ACHN (cell line): ENCODE results near the gene PPP1R15B.

Source experiments
- DNase-seq: peaks from one replicate; pipeline ENCODE4 v3.0.0-alpha.2; 2015
- in situ Hi-C: cut with HindIII; loops from 2 replicates; pipeline ENCODE4 v1.10.0; 2017; ENCODE audit warnings: low sequenced_read_pairs, low pct_ligation_motif_present, low pct_unique_long_range_greater_than_20kb

The PPP1R15B gene

GRCh38 chr1:204446413-204447111 is 34.9 kb upstream of the PPP1R15B start:
- peak; percentile 68 for DNase-seq
- in situ Hi-C loops: no loop called here

- in situ Hi-C loops: no loop called here
- peak; percentile 60 for DNase-seq
Measured at GRCh38 chr1:204445860-204446412, 34.3 kb upstream of the PPP1R15B start.

DNA sequence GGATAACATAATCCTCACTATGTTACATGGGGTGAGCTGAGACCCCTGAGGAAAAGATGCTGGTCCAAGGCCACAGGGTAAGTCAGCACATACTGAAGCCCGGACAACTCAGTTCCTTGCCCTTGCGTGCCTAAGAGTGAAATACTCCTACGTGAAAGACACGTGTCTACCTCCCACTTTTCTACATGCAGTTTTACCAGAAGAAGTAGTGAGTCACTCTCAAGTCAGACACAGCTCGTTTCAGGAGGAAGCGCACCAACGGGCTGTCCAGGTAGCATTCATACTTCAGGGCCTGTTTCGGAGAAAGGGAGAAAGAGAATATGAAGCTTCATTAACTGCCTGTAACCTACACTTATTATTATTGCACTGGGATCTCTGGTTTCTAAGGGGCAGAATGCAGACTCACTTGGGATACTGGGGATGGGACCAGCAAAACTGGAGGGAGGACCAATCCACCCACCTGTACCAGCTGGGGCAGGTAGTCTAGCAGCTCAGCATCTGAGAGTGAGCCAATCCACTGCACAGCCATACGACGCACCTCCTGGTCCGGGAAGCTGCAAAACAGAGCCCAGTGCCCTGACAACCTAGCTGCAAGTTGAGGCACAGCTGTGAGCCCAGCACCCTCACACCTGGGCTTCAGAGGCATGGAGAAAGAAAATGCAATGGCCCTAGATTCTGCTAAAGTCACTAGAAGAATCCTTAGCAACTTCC is 32.4 kb upstream of the PPP1R15B start:
- in situ Hi-C loops: no loop called here
- peak; percentile 49 for DNase-seq

DNA sequence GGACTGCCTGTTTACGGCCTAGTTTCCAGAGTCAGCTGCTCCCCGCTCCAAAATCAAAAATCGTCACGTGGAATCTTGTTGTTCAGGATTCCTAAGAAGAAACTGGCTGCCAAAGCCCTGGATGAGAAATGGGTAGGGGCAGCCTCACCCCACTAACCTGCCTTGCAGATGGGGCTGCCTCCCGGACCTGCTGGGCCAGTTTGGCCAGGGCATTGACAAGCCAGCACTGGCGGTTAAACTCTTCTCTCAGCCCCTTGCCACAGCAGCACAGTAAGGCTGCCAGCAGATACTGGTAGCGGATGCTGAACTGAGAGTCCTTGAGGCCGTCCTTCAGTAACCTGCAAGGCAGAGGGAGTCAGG is 31.6 kb upstream of the PPP1R15B start:
- DNase-seq: no peak
- in situ Hi-C loops: no loop called here

- in situ Hi-C loops: no loop called here
Measured at GRCh38 chr1:204442376-204443259, 31.0 kb upstream of the PPP1R15B start.

DNA sequence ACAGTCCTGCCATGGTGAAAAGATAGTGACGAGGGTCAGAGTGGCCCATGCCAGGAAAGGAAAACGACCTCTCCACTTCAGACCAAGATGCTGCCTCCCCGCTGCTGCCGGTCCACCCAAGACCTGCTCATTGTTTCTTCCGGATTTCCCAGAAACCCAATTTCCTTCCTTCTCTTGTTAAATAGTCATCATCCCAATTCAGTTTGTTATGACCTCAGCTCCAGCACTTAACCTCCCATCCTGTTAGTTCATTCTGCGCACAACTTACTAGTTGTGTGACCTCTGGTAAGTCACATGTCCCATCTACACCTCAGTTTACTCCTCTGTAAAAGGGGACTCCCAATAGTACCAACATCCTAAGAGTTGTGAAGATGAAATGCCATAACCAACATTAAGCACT is 29.9 kb upstream of the PPP1R15B start:
- in situ Hi-C loops: no loop called here
- DNase-seq: no peak

More at GRCh38 chr1:204442376-204443259, 31.0 kb upstream of the PPP1R15B start:
- no peak for DNase-seq

DNA sequence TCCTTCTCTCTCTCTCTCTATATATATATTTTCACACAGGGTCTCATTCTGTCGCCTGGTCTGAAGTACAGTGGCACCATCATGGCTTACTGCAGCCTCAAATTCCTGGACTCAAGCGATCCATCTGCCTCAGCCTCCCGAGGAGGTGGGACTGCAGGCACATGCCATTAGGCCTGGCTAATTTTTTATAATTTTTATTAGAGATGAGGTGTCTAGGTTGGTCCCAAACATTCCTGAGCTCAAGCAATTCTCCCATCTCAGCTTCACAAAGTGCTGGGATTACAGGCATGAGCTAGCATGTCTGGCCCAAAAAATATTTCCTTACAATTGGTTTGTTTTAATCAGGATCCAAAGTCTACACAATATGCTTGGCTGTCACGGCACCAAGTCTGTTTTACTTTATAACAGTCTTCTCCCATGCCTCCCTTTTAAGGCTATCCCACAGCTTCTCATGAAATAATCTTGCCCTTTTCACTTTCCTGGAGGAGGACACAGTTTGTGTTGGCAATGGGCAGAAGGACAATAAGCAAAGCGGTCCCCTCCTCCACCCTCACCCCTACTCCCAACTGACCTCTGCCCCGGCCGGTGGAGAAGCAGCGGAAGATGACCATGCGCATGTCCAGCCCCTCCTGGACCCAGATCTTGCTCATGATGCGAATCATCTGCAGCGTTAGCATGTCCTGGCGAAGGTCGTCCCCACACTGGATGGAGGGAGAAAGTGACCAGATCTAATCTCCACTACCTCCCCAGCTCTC is 28.2 kb upstream of the PPP1R15B start:
- DNase-seq: no peak
- in situ Hi-C loops: no loop called here

DNA sequence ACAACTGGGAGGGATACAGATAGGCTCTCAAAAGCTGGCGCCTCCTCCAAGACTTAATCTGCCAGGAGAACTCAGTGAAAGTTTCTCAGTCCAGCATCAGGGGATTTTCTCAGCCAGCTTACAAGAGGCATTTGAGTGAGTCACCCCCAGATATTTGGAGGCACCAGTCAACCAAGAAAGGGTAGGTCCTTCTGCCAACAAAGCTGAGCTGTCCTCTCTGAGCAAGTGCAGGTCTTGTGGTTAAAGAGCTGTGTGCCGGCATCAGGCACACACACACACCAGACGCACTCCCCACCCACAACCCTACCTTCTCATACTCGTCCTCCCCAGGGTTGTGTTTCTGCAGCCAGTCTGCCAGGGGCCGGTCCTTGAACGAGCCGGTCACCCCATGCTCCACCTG is 27.0 kb upstream of the PPP1R15B start:
- in situ Hi-C loops: no loop called here
- DNase-seq: peak; percentile 98

GRCh38 chr1:204437796-204438570 is 26.4 kb upstream of the PPP1R15B start:
- no peak for DNase-seq
- in situ Hi-C loops: no loop called here

- in situ Hi-C loops: no loop called here
Measured at GRCh38 chr1:204435872-204436271, 24.3 kb upstream of the PPP1R15B start.

DNA sequence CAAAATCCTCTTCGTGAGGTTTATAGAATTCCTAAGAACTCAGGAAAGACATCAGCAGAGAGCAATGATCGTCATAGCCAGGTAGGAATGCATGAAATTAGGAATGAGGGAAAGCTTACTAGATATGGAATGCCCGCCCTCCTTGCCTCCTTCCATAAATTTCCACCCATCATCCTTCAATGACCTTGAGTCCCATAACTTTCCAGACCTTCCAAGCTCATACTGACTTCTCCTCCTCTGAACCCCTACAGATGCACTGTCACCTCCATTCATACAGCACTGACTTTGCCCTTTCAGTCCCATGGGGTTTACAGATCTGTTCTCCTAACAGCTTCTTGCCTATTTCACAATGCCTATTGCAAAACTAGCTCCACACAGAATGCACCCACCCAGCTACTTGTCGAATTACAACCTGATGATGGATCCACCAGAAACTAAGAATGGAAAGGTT is 23.8 kb upstream of the PPP1R15B start:
- no peak for DNase-seq
- in situ Hi-C loops: no loop called here

More at GRCh38 chr1:204435872-204436271, 24.3 kb upstream of the PPP1R15B start:
- DNase-seq: no peak

GRCh38 chr1:204434116-204434755 is 22.6 kb upstream of the PPP1R15B start:
- in situ Hi-C loops: no loop called here
- no peak for DNase-seq

GRCh38 chr1:204432708-204433107 is 21.1 kb upstream of the PPP1R15B start:
- in situ Hi-C loops: no loop called here
- DNase-seq: no peak

DNA sequence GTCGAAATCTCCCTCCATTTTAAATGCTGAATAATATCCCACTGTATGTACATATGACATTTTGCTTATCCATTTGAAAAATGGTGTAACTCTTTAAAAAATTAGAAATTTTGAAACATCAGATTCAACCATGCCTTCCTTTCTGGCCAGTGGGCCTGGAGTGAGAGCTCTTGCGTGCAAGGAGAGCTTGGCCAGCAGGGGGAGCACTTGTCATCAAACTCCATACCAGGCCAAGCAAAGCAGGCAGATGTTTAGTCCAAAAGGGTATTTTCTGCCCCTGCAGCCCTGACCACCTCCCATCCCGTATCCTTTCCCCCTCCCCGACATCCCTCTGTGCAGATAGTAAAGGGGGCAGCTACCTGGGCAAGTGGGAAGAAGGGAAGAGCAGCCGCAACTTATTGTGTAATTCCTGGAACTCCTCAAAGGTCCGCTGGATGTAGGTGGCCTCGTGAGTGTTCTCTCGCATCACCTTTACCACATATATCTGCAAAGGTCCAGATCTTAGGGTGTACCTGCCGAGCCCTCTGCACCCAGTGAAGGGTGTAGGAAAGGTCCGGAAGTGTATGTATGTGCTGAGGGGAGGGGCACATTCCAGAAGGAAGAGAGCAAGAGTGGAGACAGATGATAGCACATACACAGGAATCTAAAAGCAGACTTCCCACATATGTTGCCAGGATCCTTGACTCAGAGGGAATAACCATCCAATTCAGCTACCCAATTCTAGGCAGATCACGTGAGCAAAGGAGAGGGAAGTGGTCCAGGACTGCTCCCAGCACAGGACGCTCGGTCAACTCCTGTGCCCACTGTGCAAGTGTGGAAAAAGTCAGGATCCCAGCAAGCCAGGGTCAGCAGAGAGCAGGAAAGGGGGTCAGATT is 19.9 kb upstream of the PPP1R15B start:
- peak; percentile 71 for DNase-seq
- in situ Hi-C loops: no loop called here

DNA sequence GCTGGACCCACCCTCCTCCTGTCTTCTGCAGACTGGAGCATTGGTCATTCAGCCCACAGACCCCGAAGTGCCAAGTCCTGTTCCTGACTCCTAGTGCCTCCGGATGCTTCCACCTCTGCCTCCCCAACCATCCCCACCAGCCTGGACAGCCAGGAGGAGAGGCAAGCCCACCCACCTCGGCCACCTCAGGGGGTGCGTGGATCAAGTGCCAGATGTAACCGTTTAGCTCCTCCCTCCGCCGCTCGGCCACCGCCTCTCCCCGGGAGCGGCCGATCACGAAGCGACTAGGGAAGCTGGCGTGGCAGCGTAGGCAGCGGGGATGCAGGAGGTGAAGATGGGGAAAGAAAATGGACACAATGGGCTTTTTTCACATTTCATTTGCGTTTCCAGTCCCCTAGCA is 18.1 kb upstream of the PPP1R15B start:
- in situ Hi-C loops: no loop called here
- DNase-seq: no peak

- no peak for DNase-seq
Measured at GRCh38 chr1:204426971-204427701, 15.5 kb upstream of the PPP1R15B start.

More at GRCh38 chr1:204426971-204427701, 15.5 kb upstream of the PPP1R15B start:
- in situ Hi-C loops: no loop called here
